ENCODE results near the gene EXOC4. TPM values are rescaled to one million over a fixed set of nuclear protein-coding genes. Genes with fewer than 3 reads are reported as not detected.

Gene EXOC4
- total and polyA plus RNA-seq, 2 of the 13 experiments (the other 11 are each of a cell fraction or from before 2014, with no cell fraction given) = 22.5 to 39.0 TPM

- POLR2A ChIA-PET = no interaction called here
- no peaks in the 10 kb centered on the region for H3K36me3 ChIP-seq (replicated peaks in 1 of 2; ENCODE audit: control insufficient read depth in 1 of 2, insufficient read depth in 2 of 2, low read length in 2 of 2)
- FAIRE-seq = no peak
- no peak for ATAC-seq
- no peak overlapping the region for H3K27ac ChIP-seq (ENCODE audit: extremely low read length, insufficient read depth, low read length)
- H3K27me3 ChIP-seq (ENCODE audit: control insufficient read depth in 1 of 2, insufficient read depth in 2 of 2, low read length in 2 of 2) = no peaks in the 10 kb centered on the region
- intact Hi-C loops (cut with micrococcal nuclease; ENCODE audit: unreplicated experiment) (no loop called here), in situ Hi-C loops (cut with HindIII; ENCODE audit: extremely low pct_ligation_motif_present, low pct_unique_long_range_greater_than_20kb) (no loop called here)
- no peaks in the 10 kb centered on the region for H3K79me2 ChIP-seq (ENCODE audit: insufficient read depth, low read length)
- no peak overlapping the region for H3K4me2 ChIP-seq (ENCODE audit: low read depth, low read length)
- no peak overlapping the region for H2AFZ ChIP-seq (ENCODE audit: low read length)
- TF ChIP-seq HHEX (CRISPR knock-in tag; IDR thresholded peaks at IDR 0.05) = no peak
- no peak for TF ChIP-seq MXI1 (IDR thresholded peaks at IDR 0.05; ENCODE audit: borderline replicate concordance, low read depth, low read length)
- no peak for TF ChIP-seq ZNF597 (CRISPR knock-in tag; IDR thresholded peaks at IDR 0.05)
- TF ChIP-seq ZEB1 (IDR thresholded peaks at IDR 0.05; ENCODE audit: insufficient replicate concordance, low read depth) = no peak
- no peak for TF ChIP-seq HNF4G (IDR thresholded peaks at IDR 0.05; ENCODE audit: borderline replicate concordance, low read depth, low read length)
- no peak for TF ChIP-seq HNF4G (CRISPR knock-in tag; IDR thresholded peaks at IDR 0.05; ENCODE audit: borderline replicate concordance, low read depth)
- TF ChIP-seq, protein P1, sequence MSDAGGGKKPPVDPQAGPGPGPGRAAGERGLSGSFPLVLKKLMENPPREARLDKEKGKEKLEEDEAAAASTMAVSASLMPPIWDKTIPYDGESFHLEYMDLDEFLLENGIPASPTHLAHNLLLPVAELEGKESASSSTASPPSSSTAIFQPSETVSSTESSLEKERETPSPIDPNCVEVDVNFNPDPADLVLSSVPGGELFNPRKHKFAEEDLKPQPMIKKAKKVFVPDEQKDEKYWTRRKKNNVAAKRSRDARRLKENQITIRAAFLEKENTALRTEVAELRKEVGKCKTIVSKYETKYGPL (CRISPR knock-in tag; IDR thresholded peaks at IDR 0.05) = no peak
- no peak for TF ChIP-seq ZBTB34 (CRISPR knock-in tag; IDR thresholded peaks at IDR 0.05)
- no peak for TF ChIP-seq TRIM22 (IDR thresholded peaks at IDR 0.05)
- TF ChIP-seq NR2C2 (CRISPR knock-in tag; IDR thresholded peaks at IDR 0.05; ENCODE audit: borderline replicate concordance) = no peak
- TF ChIP-seq TBP (CRISPR knock-in tag; IDR thresholded peaks at IDR 0.05) = no peak
- no peak for TF ChIP-seq ARNT (IDR thresholded peaks at IDR 0.05)
- no peak for TF ChIP-seq DR1 (CRISPR knock-in tag; IDR thresholded peaks at IDR 0.05)
- TF ChIP-seq NCOA5 (CRISPR knock-in tag; IDR thresholded peaks at IDR 0.05) = no peak
- TF ChIP-seq SALL1 (CRISPR knock-in tag; IDR thresholded peaks at IDR 0.05) = no peak
- TF ChIP-seq ZNF891 (CRISPR knock-in tag; IDR thresholded peaks at IDR 0.05) = no peak
- no peak for TF ChIP-seq GZF1 (CRISPR knock-in tag; IDR thresholded peaks at IDR 0.05)
- TF ChIP-seq, protein P2, sequence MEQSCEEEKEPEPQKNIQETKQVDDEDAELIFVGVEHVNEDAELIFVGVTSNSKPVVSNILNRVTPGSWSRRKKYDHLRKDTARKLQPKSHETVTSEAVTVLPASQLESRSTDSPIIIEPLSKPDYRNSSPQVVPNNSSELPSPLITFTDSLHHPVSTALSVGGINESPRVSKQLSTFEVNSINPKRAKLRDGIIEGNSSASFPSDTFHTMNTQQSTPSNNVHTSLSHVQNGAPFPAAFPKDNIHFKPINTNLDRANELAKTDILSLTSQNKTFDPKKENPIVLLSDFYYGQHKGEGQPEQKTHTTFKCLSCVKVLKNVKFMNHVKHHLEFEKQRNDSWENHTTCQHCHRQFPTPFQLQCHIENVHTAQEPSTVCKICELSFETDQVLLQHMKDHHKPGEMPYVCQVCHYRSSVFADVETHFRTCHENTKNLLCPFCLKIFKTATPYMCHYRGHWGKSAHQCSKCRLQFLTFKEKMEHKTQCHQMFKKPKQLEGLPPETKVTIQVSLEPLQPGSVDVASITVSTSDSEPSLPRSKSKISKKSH (CRISPR knock-in tag; IDR thresholded peaks at IDR 0.05; ENCODE audit: borderline replicate concordance) = no peak
- no peak for TF ChIP-seq SYNCRIP (IDR thresholded peaks at IDR 0.05; ENCODE audit: insufficient read depth, low read depth, low read length)
- TF ChIP-seq NCOA1 (CRISPR knock-in tag; IDR thresholded peaks at IDR 0.05) = no peak
- H3K9me3 ChIP-seq (ENCODE audit: low read length) = no peaks in the 10 kb centered on the region
- DNase-seq (ENCODE audit: low spot score) = no peak
- no peaks in the 10 kb centered on the region for H4K20me1 ChIP-seq (ENCODE audit: insufficient read depth, low read length)
- H3K4me3 ChIP-seq (replicated peaks in 1 of 3; ENCODE audit: insufficient read depth in 1 of 3, low read depth in 2 of 3, low read length in 3 of 3) = no peak overlapping the region
- CTCF ChIA-PET (ENCODE audit: low intra/inter-chr PET ratio, low total read pairs) = no interaction called here
- 97% methylated on average over 3 of the region's 3 CpGs for WGBS (ENCODE audit: low lambda C conversion rate)
- no TSS peak for BruUV-seq (replicated peaks)
- peaks cover 5% of the 10 kb centered on the region for H3K4me1 ChIP-seq (ENCODE audit: insufficient read depth, low read length)
- H3K9ac ChIP-seq (ENCODE audit: insufficient read depth, low read depth, low read length) = no peak overlapping the region
Observed at GRCh38 chr7:133741703-133742102, 488.8 kb downstream of the EXOC4 start.

All from HepG2 (cell line).